ENCODE measurements around the gene WWOX. TPM values are rescaled to one million over a fixed set of nuclear protein-coding genes. Genes with fewer than 3 reads are reported as not detected.

Gene WWOX
- total and polyA plus RNA-seq, 4 experiments from 2014 or later = 10.4 to 23.1 (median 17.5) TPM

GRCh38 chr16:78425891-78426510 lies 326.5 kb downstream of the WWOX start:
- Histone ChIP-seq H3K27ac (ENCODE audit: low read depth, low read length) (no peak overlapping the region), H3K36me3 (ENCODE audit: insufficient read depth, low read length) (no peaks in the 10 kb centered on the region), H3K9me3 (ENCODE audit: control insufficient read depth in 1 of 2, low read length in 2 of 2) (no peaks in the 10 kb centered on the region), H3K27me3 (ENCODE audit: insufficient read depth, low read length) (no peaks in the 10 kb centered on the region), H3K4me3 (ENCODE audit: low read length in 2 of 2) (no peak overlapping the region), H3K4me1 (ENCODE audit: insufficient read depth, low read length) (no peaks in the 10 kb centered on the region)
- H3K4me3 Mint-ChIP-seq = no peak overlapping the region
- H3K4me1 Mint-ChIP-seq = peaks cover 0 to 5% (median 2%) of the 10 kb centered on the region in 4 donors
- no peak for DNase-seq
- ChIA-PET CTCF (ENCODE audit: partially characterized antibody) (interaction anchor here (3.7 kb wide), 1 partner anchor 10 kb away, joined by 18 read pairs; no protein-coding TSS in a partner anchor), POLR2A (ENCODE audit: partially characterized antibody) (no interaction called here)
- H3K36me3 Mint-ChIP-seq = peaks cover 11 to 43% of the 10 kb centered on the region in 2 donors
- no peak overlapping the region for H3K27ac Mint-ChIP-seq
- H3K9me3 Mint-ChIP-seq = peaks cover 0 to 2% (median 0%) of the 10 kb centered on the region in 8 donors
- H3K27me3 Mint-ChIP-seq = no peaks in the 10 kb centered on the region
- intact Hi-C loops (cut with micrococcal nuclease) = no loop called here

DNA sequence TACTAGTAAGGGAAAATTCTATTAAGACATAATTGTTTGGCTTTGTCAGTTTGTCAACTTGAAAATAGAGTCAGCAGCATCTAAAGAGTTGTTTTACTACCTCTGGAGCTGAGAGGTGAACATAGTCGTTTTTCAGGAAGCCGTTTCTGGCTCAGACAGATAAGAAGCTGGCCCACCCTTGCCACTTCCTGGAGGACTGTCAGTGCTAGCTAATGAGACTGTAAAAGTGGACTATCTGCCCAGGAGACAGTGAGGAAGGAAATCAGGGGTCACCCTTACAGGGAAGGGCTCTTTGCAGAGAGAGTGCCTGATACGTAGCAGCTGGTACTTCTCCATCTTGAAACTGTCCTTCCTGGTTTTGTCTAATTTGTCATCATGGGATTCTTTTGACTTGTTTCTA lies 328.7 kb downstream of the WWOX start:
- Mint-ChIP-seq H3K27me3 (no peaks in the 10 kb centered on the region), H3K36me3 (peaks cover 11 to 57% of the 10 kb centered on the region in 2 donors), H3K4me3 (no peak overlapping the region), H3K9me3 (peaks cover 0 to 2% (median 0%) of the 10 kb centered on the region in 8 donors), H3K27ac (no peak overlapping the region), H3K4me1 (peaks cover 0 to 5% (median 2%) of the 10 kb centered on the region in 4 donors)
- DNase-seq = no peak
- Histone ChIP-seq H3K36me3 (ENCODE audit: insufficient read depth, low read length) (no peaks in the 10 kb centered on the region), H3K9me3 (ENCODE audit: control insufficient read depth in 1 of 2, low read length in 2 of 2) (no peaks in the 10 kb centered on the region), H3K27ac (ENCODE audit: low read depth, low read length) (no peak overlapping the region), H3K4me3 (ENCODE audit: low read length in 2 of 2) (no peak overlapping the region), H3K27me3 (ENCODE audit: insufficient read depth, low read length) (no peaks in the 10 kb centered on the region), H3K4me1 (ENCODE audit: insufficient read depth, low read length) (no peaks in the 10 kb centered on the region)
- intact Hi-C loops (cut with micrococcal nuclease) = no loop called here
- CTCF ChIA-PET (ENCODE audit: partially characterized antibody) = no interaction called here
- POLR2A ChIA-PET (ENCODE audit: partially characterized antibody) = no interaction called here

GRCh38 chr16:78430281-78430680 lies 330.8 kb downstream of the WWOX start:
- Mint-ChIP-seq H3K9me3 (peaks cover 0 to 4% (median 0%) of the 10 kb centered on the region in 8 donors), H3K27me3 (no peaks in the 10 kb centered on the region), H3K4me3 (no peak overlapping the region), H3K36me3 (peaks cover 13 to 63% of the 10 kb centered on the region in 2 donors), H3K4me1 (peaks cover 0 to 6% (median 4%) of the 10 kb centered on the region in 4 donors), H3K27ac (no peak overlapping the region)
- ChIA-PET POLR2A (ENCODE audit: partially characterized antibody) (no interaction called here), CTCF (ENCODE audit: partially characterized antibody) (no interaction called here)
- Histone ChIP-seq H3K4me3 (ENCODE audit: low read length in 2 of 2) (no peak overlapping the region), H3K27me3 (ENCODE audit: insufficient read depth, low read length) (no peaks in the 10 kb centered on the region), H3K36me3 (ENCODE audit: insufficient read depth, low read length) (no peaks in the 10 kb centered on the region), H3K4me1 (ENCODE audit: insufficient read depth, low read length) (no peaks in the 10 kb centered on the region), H3K9me3 (ENCODE audit: control insufficient read depth in 1 of 2, low read length in 2 of 2) (no peaks in the 10 kb centered on the region), H3K27ac (ENCODE audit: low read depth, low read length) (no peak overlapping the region)
- no peak for DNase-seq
- intact Hi-C loops (cut with micrococcal nuclease) = no loop called here

DNA sequence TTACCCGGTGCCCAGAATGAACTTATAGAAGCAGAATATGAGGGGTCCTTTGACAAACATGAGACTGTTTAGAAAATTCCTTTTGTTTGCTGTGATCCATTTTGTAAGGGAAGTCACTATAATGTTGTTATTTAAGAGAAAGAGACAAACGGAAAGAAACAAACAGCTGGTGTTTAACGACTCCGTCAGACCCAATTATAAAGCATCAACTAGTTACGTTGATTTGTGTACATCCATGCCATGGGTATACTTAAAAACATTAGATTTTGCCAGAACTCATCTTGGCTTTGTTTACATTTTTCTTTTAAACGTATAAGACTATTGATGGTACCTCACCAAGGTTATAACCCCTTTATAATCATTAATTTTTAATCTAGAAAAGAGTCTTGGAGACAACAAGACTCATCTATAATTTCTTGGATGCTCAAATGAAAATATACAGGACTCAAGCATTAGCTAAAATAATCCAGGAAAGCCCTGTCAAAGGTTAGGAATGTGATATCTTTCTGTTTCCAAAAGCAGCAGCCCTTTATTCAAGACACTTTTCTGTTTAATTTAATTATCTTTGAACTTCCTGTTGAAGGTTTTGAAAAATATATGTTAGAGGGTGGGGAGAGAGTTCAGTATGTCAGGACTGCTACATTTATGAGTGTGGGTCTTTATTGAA lies 331.7 kb downstream of the WWOX start:
- intact Hi-C loops (cut with micrococcal nuclease) = no loop called here
- Histone ChIP-seq H3K9me3 (ENCODE audit: control insufficient read depth in 1 of 2, low read length in 2 of 2) (no peaks in the 10 kb centered on the region), H3K27me3 (ENCODE audit: insufficient read depth, low read length) (no peaks in the 10 kb centered on the region), H3K27ac (ENCODE audit: low read depth, low read length) (no peak overlapping the region), H3K4me1 (ENCODE audit: insufficient read depth, low read length) (no peaks in the 10 kb centered on the region), H3K36me3 (ENCODE audit: insufficient read depth, low read length) (no peaks in the 10 kb centered on the region), H3K4me3 (ENCODE audit: low read length in 2 of 2) (no peak overlapping the region)
- H3K27me3 Mint-ChIP-seq = no peaks in the 10 kb centered on the region
- H3K4me3 Mint-ChIP-seq = no peak overlapping the region
- H3K4me1 Mint-ChIP-seq = peaks cover 0 to 6% (median 4%) of the 10 kb centered on the region in 4 donors
- DNase-seq = no peak
- H3K36me3 Mint-ChIP-seq = peaks cover 9 to 54% of the 10 kb centered on the region in 2 donors
- CTCF ChIA-PET (ENCODE audit: partially characterized antibody) = no interaction called here
- POLR2A ChIA-PET (ENCODE audit: partially characterized antibody) = no interaction called here
- H3K27ac Mint-ChIP-seq = no peak overlapping the region
- peaks cover 0 to 4% (median 0%) of the 10 kb centered on the region in 8 donors for H3K9me3 Mint-ChIP-seq

- intact Hi-C loops (cut with micrococcal nuclease) = no loop called here
- CTCF ChIA-PET (ENCODE audit: partially characterized antibody) = interaction anchor here (0.8 kb wide), 1 partner anchor 21 kb away, joined by 3 read pairs; no protein-coding TSS in a partner anchor
- no peaks in the 10 kb centered on the region for H3K36me3 ChIP-seq (ENCODE audit: insufficient read depth, low read length)
Measured at GRCh38 chr16:78431701-78432100, 332.2 kb downstream of the WWOX start.

GRCh38 chr16:78432451-78432850 lies 333.0 kb downstream of the WWOX start:
- H3K4me3 ChIP-seq (ENCODE audit: low read length in 2 of 2) = no peak overlapping the region
- intact Hi-C loops (cut with micrococcal nuclease) = no loop called here
- no peak overlapping the region for H3K27ac ChIP-seq (ENCODE audit: low read depth, low read length)
- no peak overlapping the region for H3K4me3 Mint-ChIP-seq
- no peaks in the 10 kb centered on the region for H3K27me3 ChIP-seq (ENCODE audit: insufficient read depth, low read length)
- ChIA-PET POLR2A (ENCODE audit: partially characterized antibody) (no interaction called here), CTCF (ENCODE audit: partially characterized antibody) (interaction anchor here (0.8 kb wide), 1 partner anchor 20 kb away, joined by 3 read pairs; no protein-coding TSS in a partner anchor)
- H3K27me3 Mint-ChIP-seq = no peaks in the 10 kb centered on the region
- no peak overlapping the region for H3K27ac Mint-ChIP-seq
- no peaks in the 10 kb centered on the region for H3K36me3 ChIP-seq (ENCODE audit: insufficient read depth, low read length)
- peaks cover 9 to 45% of the 10 kb centered on the region in 2 donors for H3K36me3 Mint-ChIP-seq
- peaks cover 0 to 6% (median 4%) of the 10 kb centered on the region in 4 donors for H3K4me1 Mint-ChIP-seq
- peaks cover 0 to 4% (median 0%) of the 10 kb centered on the region in 8 donors for H3K9me3 Mint-ChIP-seq
- no peaks in the 10 kb centered on the region for H3K9me3 ChIP-seq (ENCODE audit: control insufficient read depth in 1 of 2, low read length in 2 of 2)
- no peak for DNase-seq
- H3K4me1 ChIP-seq (ENCODE audit: insufficient read depth, low read length) = no peaks in the 10 kb centered on the region

More at GRCh38 chr16:78431701-78432100, 332.2 kb downstream of the WWOX start:
- Mint-ChIP-seq H3K4me1 (peaks cover 0 to 6% (median 4%) of the 10 kb centered on the region in 4 donors), H3K36me3 (peaks cover 9 to 51% of the 10 kb centered on the region in 2 donors), H3K4me3 (no peak overlapping the region), H3K27ac (no peak overlapping the region), H3K9me3 (peaks cover 0 to 4% (median 0%) of the 10 kb centered on the region in 8 donors), H3K27me3 (no peaks in the 10 kb centered on the region)
- DNase-seq = no peak
- Histone ChIP-seq H3K4me3 (ENCODE audit: low read length in 2 of 2) (no peak overlapping the region), H3K4me1 (ENCODE audit: insufficient read depth, low read length) (no peaks in the 10 kb centered on the region), H3K9me3 (ENCODE audit: control insufficient read depth in 1 of 2, low read length in 2 of 2) (no peaks in the 10 kb centered on the region), H3K27me3 (ENCODE audit: insufficient read depth, low read length) (no peaks in the 10 kb centered on the region), H3K27ac (ENCODE audit: low read depth, low read length) (no peak overlapping the region)
- POLR2A ChIA-PET (ENCODE audit: partially characterized antibody) = no interaction called here

- Histone ChIP-seq H3K36me3 (ENCODE audit: insufficient read depth, low read length) (no peaks in the 10 kb centered on the region), H3K27ac (ENCODE audit: low read depth, low read length) (no peak overlapping the region), H3K9me3 (ENCODE audit: control insufficient read depth in 1 of 2, low read length in 2 of 2) (no peaks in the 10 kb centered on the region), H3K4me1 (ENCODE audit: insufficient read depth, low read length) (no peaks in the 10 kb centered on the region), H3K27me3 (ENCODE audit: insufficient read depth, low read length) (no peaks in the 10 kb centered on the region), H3K4me3 (ENCODE audit: low read length in 2 of 2) (no peak overlapping the region)
- POLR2A ChIA-PET (ENCODE audit: partially characterized antibody) = no interaction called here
- Mint-ChIP-seq H3K4me1 (peaks cover 0 to 6% (median 2%) of the 10 kb centered on the region in 4 donors), H3K36me3 (peaks cover 8 to 45% of the 10 kb centered on the region in 2 donors), H3K4me3 (no peak overlapping the region), H3K27ac (no peak overlapping the region), H3K27me3 (no peaks in the 10 kb centered on the region), H3K9me3 (peaks cover 0 to 4% (median 0%) of the 10 kb centered on the region in 8 donors)
- DNase-seq = no peak
- CTCF ChIA-PET (ENCODE audit: partially characterized antibody) = interaction anchor here (0.5 kb wide), 1 partner anchor 9 kb away, joined by 3 read pairs; no protein-coding TSS in a partner anchor
- intact Hi-C loops (cut with micrococcal nuclease) = no loop called here
Measured at GRCh38 chr16:78433116-78433515, 333.7 kb downstream of the WWOX start.
